CD14-positive monocyte (primary cell): ENCODE measurements around the gene DBNDD2. TPM values are rescaled to one million over a fixed set of nuclear protein-coding genes. Genes with fewer than 3 reads are reported as not detected.

Source experiments
- DNase-seq, 3 donors: peaks; one replicate each; pipeline ENCODE4 v3.0.0-alpha.2; 2011 to 2022
- H2AFZ ChIP-seq: 2 replicates; pipeline ENCODE4 v1.6.0; 2012; ENCODE audit warnings: mild to moderate bottlenecking, low read depth, low read length, inconsistent platforms; ENCODE audit not compliant: insufficient read depth, poor library complexity, severe bottlenecking
- H3K27ac ChIP-seq, 2 donors: 1 replicate in 1 of 2; 2 replicates in 1 of 2; pipeline ENCODE4 v1.5.1; 2012 to 2013; ENCODE audit warnings: low read length in 2 of 2, control low read depth in 1 of 2, inconsistent platforms in 1 of 2, low read depth in 1 of 2, mild to moderate bottlenecking in 1 of 2
- H3K27me3 ChIP-seq, 2 donors: one replicate each; pipeline versions ENCODE4 v1.6.0 to v1.6.1; 2011 to 2013; ENCODE audit warnings: low read length in 2 of 2; ENCODE audit not compliant: control insufficient read depth in 2 of 2, insufficient read depth in 2 of 2
- H3K36me3 ChIP-seq, 2 donors: replicated peaks in 1 of 2; 1 replicate in 1 of 2; 2 replicates in 1 of 2; pipeline versions ENCODE4 v1.5.1 to v1.6.1; 2012 to 2013; ENCODE audit warnings: low read length in 2 of 2, control low read depth in 1 of 2, inconsistent platforms in 1 of 2, mild to moderate bottlenecking in 1 of 2; ENCODE audit not compliant: insufficient read depth in 2 of 2, control insufficient read depth in 1 of 2
- H3K4me1 ChIP-seq, 2 donors: 1 replicate in 1 of 2; 2 replicates in 1 of 2; pipeline versions ENCODE4 v1.5.1 to v1.6.1; 2012 to 2013; ENCODE audit warnings: low read length in 2 of 2, control low read depth in 1 of 2, inconsistent platforms in 1 of 2, mild to moderate bottlenecking in 1 of 2, moderate library complexity in 1 of 2; ENCODE audit not compliant: insufficient read depth in 2 of 2, control insufficient read depth in 1 of 2
- H3K4me2 ChIP-seq: replicated peaks from 2 replicates; pipeline ENCODE3; 2012; ENCODE audit warnings: low read length, moderate library complexity, mild to moderate bottlenecking; ENCODE audit not compliant: poor library complexity, severe bottlenecking; ENCODE audit errors: extremely low read depth
- H3K4me3 ChIP-seq, 3 experiments: fragments of 200-600 bp in 1 of 3; sonication (generic) in 1 of 3; replicated peaks in 1 of 3; 1 replicate in 2 of 3; 2 replicates in 1 of 3; pipeline ENCODE4 v1.5.1; 2011 to 2013; ENCODE audit warnings: low read length in 3 of 3, mild to moderate bottlenecking in 3 of 3, control low read depth in 2 of 3, low read depth in 2 of 3, inconsistent platforms in 1 of 3, moderate library complexity in 1 of 3
- H3K79me2 ChIP-seq: 2 replicates; pipeline ENCODE4 v1.6.0; 2012; ENCODE audit warnings: mild to moderate bottlenecking, control low read depth, inconsistent platforms, low read length, moderate library complexity; ENCODE audit not compliant: insufficient read depth
- H3K9ac ChIP-seq: 2 replicates; pipeline ENCODE4 v1.6.0; 2017; ENCODE audit warnings: low read length, mild to moderate bottlenecking; ENCODE audit not compliant: insufficient read depth, poor library complexity, severe bottlenecking
- H3K9me3 ChIP-seq, 2 donors: replicated peaks in 1 of 2; 1 replicate in 1 of 2; 2 replicates in 1 of 2; pipeline versions ENCODE4 v1.5.1 to v1.6.1; 2012 to 2013; ENCODE audit warnings: low read length in 2 of 2, control low read depth in 1 of 2; ENCODE audit not compliant: control insufficient read depth in 1 of 2, insufficient read depth in 1 of 2
- H4K20me1 ChIP-seq: 2 replicates; pipeline ENCODE4 v1.6.0; 2012; ENCODE audit warnings: mild to moderate bottlenecking, low read length, control low read depth, moderate library complexity; ENCODE audit not compliant: insufficient read depth
- H3K27ac Mint-ChIP-seq, 7 donors: one replicate each; pipeline ENCODE4 v1.8.0; 2020; ENCODE audit warnings: mild to moderate bottlenecking in 7 of 7, mixed read lengths in 7 of 7, moderate library complexity in 6 of 7, inconsistent platforms in 2 of 7
- H3K27me3 Mint-ChIP-seq, 3 donors: one replicate each; pipeline ENCODE4 v1.8.0; 2021 to 2022; ENCODE audit warnings: low read depth in 3 of 3, mild to moderate bottlenecking in 3 of 3, mixed read lengths in 3 of 3, moderate library complexity in 3 of 3, inconsistent platforms in 1 of 3
- H3K36me3 Mint-ChIP-seq, 2 donors: one replicate each; pipeline ENCODE4 v1.8.0; 2020; ENCODE audit warnings: mixed read lengths in 2 of 2, inconsistent platforms in 1 of 2, mild to moderate bottlenecking in 1 of 2
- H3K4me1 Mint-ChIP-seq: one replicate; pipeline ENCODE4 v1.8.0; 2020; ENCODE audit warnings: mild to moderate bottlenecking, mixed read lengths
- H3K4me3 Mint-ChIP-seq, 2 donors: one replicate each; pipeline ENCODE4 v1.8.0; 2020; ENCODE audit warnings: mild to moderate bottlenecking in 2 of 2, mixed read lengths in 2 of 2, moderate library complexity in 1 of 2
- H3K9me3 Mint-ChIP-seq, 7 donors: one replicate each; pipeline ENCODE4 v1.8.0; 2020 to 2022; ENCODE audit warnings: mixed read lengths in 7 of 7, mild to moderate bottlenecking in 6 of 7, moderate library complexity in 6 of 7, inconsistent platforms in 2 of 7
- WGBS: methylation state at CpG from one replicate; pipeline ENCODE4 v1.1.5; 2013; ENCODE audit warnings: missing lambda C conversion rate; ENCODE audit not compliant: insufficient coverage; 5-methylcytosine and 5-hydroxymethylcytosine counted together
- intact Hi-C, 2 donors: fragments of 100-400 bp; cut with micrococcal nuclease; formaldehyde crosslinking; loops; one replicate each; pipeline versions ENCODE4 v1.15.0 to v1.15.1; 2023
- polyA plus RNA-seq, 3 donors: library from polyadenylated mRNA; depleted of rRNA in 1 of 3; unstranded in 2 of 3; stranded (reverse) in 1 of 3; fragments of 300-500 nt in 2 of 3; fragments of >200 nt in 1 of 3; fragmentation: Illumina TruSeq in 2 of 3; gene quantifications; 1 replicate in 2 of 3; 2 replicates in 1 of 3; pipeline ENCODE4 v1.2.3, GENCODE V29; 2012 to 2021
- TF ChIP-seq, protein P1 (sequence below): fragments of 200-600 bp; IDR thresholded peaks from one replicate; pipeline ENCODE4 v1.8.0; 2022; ENCODE audit warnings: antibody characterized with exemption, mild to moderate bottlenecking

Gene DBNDD2
- polyA plus RNA-seq, 3 donors, result 15.6 to 22.1 (median 21.9) TPM

DNA sequence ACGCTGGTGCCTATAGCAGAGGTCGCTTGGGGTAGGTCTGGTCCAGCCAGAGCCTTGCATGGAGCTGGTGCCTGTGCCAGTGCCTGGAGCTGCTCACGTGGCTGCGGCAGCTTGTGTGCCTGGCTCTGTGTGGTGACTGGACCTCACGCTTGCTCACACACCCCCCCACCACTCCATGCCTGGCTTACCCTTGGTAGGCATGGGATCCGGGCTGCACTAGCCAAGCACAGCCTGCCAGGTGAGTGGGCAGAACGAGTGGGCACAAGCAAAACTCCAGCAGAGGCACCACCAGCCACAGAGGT is 13.0 kb upstream of the DBNDD2 start:
- H3K9ac ChIP-seq, result no peak overlapping the region
- TF ChIP-seq, protein P1, sequence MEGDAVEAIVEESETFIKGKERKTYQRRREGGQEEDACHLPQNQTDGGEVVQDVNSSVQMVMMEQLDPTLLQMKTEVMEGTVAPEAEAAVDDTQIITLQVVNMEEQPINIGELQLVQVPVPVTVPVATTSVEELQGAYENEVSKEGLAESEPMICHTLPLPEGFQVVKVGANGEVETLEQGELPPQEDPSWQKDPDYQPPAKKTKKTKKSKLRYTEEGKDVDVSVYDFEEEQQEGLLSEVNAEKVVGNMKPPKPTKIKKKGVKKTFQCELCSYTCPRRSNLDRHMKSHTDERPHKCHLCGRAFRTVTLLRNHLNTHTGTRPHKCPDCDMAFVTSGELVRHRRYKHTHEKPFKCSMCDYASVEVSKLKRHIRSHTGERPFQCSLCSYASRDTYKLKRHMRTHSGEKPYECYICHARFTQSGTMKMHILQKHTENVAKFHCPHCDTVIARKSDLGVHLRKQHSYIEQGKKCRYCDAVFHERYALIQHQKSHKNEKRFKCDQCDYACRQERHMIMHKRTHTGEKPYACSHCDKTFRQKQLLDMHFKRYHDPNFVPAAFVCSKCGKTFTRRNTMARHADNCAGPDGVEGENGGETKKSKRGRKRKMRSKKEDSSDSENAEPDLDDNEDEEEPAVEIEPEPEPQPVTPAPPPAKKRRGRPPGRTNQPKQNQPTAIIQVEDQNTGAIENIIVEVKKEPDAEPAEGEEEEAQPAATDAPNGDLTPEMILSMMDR, result no peak
- H2AFZ ChIP-seq, result no peak overlapping the region
- no peaks in the 10 kb centered on the region for H3K79me2 ChIP-seq
- Mint-ChIP-seq H3K36me3 (no peaks in the 10 kb centered on the region), H3K4me3 (no peak overlapping the region), H3K4me1 (peaks cover 2% of the 10 kb centered on the region), H3K27me3 (peaks cover 0 to 8% (median 2%) of the 10 kb centered on the region in 3 donors), H3K27ac (no peak overlapping the region), H3K9me3 (peaks cover 6 to 11% (median 8%) of the 10 kb centered on the region in 7 donors)
- H3K4me3 ChIP-seq, result no peak overlapping the region
- no peak for DNase-seq
- H4K20me1 ChIP-seq, result no peaks in the 10 kb centered on the region
- intact Hi-C loops, result no loop called here
- no peaks in the 10 kb centered on the region for H3K36me3 ChIP-seq
- H3K4me2 ChIP-seq, result no peak overlapping the region
- 96% methylated on average over 4 of the region's 7 CpGs for WGBS
- no peaks in the 10 kb centered on the region for H3K4me1 ChIP-seq
- H3K9me3 ChIP-seq, result peaks cover 3 to 8% of the 10 kb centered on the region in 2 donors
- no peaks in the 10 kb centered on the region for H3K27me3 ChIP-seq
- H3K27ac ChIP-seq, result no peak overlapping the region

DNA sequence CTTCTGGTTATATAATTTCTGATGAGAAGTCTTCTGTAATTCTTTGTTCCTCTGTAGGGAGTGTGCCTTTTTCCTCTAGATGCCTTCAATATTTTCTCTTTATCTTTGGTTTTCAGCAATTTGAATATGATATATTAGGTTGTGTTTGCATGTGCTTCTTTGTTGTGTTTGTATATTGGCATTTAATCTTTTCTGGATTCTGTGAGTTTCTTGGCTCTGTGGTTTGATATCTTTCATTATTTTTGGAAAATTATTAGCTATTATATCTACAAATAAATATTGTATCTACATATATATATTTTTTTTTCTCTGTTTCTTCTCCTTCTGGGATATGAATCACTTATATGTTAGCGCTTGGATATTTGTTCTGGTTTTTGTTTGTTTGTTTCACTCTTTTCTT is 9.1 kb upstream of the DBNDD2 start:
- Histone ChIP-seq H3K79me2 (no peaks in the 10 kb centered on the region), H3K9ac (no peak overlapping the region), H3K4me1 (no peaks in the 10 kb centered on the region), H4K20me1 (no peaks in the 10 kb centered on the region), H3K27me3 (peaks cover 1 to 2% of the 10 kb centered on the region in 2 donors), H3K4me3 (no peak overlapping the region), H3K4me2 (no peak overlapping the region), H3K27ac (no peak overlapping the region), H3K36me3 (no peaks in the 10 kb centered on the region), H3K9me3 (peaks cover 19 to 24% of the 10 kb centered on the region in 2 donors), H2AFZ (no peak overlapping the region)
- Mint-ChIP-seq H3K4me3 (no peak overlapping the region), H3K4me1 (no peaks in the 10 kb centered on the region), H3K36me3 (peaks cover 0 to 3% of the 10 kb centered on the region in 2 donors), H3K9me3 (peaks cover 25 to 34% (median 27%) of the 10 kb centered on the region in 7 donors), H3K27me3 (peaks cover 0 to 11% (median 9%) of the 10 kb centered on the region in 3 donors), H3K27ac (no peak overlapping the region)
- no CpG with 5 or more reads among the region's 1 CpG for WGBS
- no peak for DNase-seq
- TF ChIP-seq, protein P1, result no peak
- intact Hi-C loops, result no loop called here
